Measurements from ENCODE around the gene RPS2. TPM values are rescaled to one million over a fixed set of nuclear protein-coding genes. Genes with fewer than 3 reads are reported as not detected.

Gene RPS2
- total RNA-seq, 1 experiment from 2014 or later, result 3,874 TPM

DNA sequence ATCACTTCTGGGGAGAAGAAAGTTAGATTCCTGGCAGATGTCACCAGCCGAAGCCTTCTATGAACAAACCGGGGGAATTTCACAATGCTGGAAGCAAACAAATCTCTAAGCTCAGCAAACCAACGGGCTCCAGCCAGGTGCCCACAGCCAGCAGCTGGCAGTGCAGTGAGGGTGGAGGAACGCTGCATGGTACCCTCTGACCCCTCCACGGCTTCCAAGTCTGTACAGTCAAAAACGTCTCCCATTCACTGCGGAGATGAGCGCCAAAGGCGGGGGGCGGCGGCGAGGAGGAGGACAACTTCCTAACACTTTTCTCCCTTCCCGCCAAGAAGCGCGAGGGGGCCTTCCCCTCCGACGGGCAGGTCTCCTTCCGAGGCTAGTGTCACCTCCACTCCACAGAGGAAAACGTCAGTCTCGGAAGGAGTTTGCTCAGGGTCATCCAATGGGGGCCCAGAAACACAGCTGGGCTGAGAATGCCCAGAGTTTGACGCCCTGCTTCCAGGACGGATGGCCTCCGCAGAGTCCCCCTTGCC is 44.1 kb upstream of the RPS2 start:
- Histone ChIP-seq H4K91ac (ENCODE audit: insufficient read length, low read depth, low read length) (no peak overlapping the region), H3K23me2 (ENCODE audit: insufficient read length, low read depth, low read length, poor library complexity, severe bottlenecking) (peaks cover 11% of the 10 kb centered on the region), H3K79me2 (ENCODE audit: insufficient read depth, low read length) (peaks cover 26% of the 10 kb centered on the region; the same call in 1 of the 2 replicates), H3K27me3 (ENCODE audit: insufficient read depth, low read length) (no peaks in the 10 kb centered on the region), H2BK15ac (ENCODE audit: low read depth, low read length) (no peak overlapping the region), H2BK120ac (ENCODE audit: low read depth, low read length, poor library complexity, severe bottlenecking) (no peak overlapping the region), H3K27ac (ENCODE audit: insufficient read length, low read depth, low read length) (no peak overlapping the region), H2AK5ac (ENCODE audit: insufficient read length, low read length) (no peak overlapping the region), H2BK12ac (ENCODE audit: insufficient read length, low read depth, low read length) (no peak overlapping the region), H4K8ac (replicated peaks; ENCODE audit: insufficient read length, low read depth, low read length) (no peak overlapping the region), H3K9ac (ENCODE audit: extremely low read depth, insufficient read length, low read length) (peak overlapping the region; percentile 77), H3K14ac (ENCODE audit: insufficient read depth, low read length) (no peak overlapping the region), H3K79me1 (ENCODE audit: insufficient read depth, low read depth, low read length, poor library complexity, severe bottlenecking) (peaks cover 21% of the 10 kb centered on the region), H3K18ac (ENCODE audit: insufficient read length, low read depth, low read length) (no peak overlapping the region), H3K9me3 (ENCODE audit: control insufficient read depth, low read depth, low read length) (no peaks in the 10 kb centered on the region), H3T11ph (ENCODE audit: low read length) (no peak overlapping the region), H3K4me2 (ENCODE audit: insufficient read depth, insufficient read length, low read length) (peak overlapping the region; percentile 73), H3K4me1 (ENCODE audit: insufficient read depth, low read length) (peaks cover 6% of the 10 kb centered on the region; the same call in 1 of the 2 replicates), H3K23ac (ENCODE audit: insufficient read length, low read depth, low read length) (no peak overlapping the region), H3K56ac (ENCODE audit: insufficient read length, low read depth, low read length) (no peak overlapping the region), H2BK5ac (ENCODE audit: insufficient read length, low read length) (no peak overlapping the region), H3K4ac (ENCODE audit: low read depth, low read length) (no peak overlapping the region), H4K5ac (ENCODE audit: insufficient read length, low read depth, low read length) (no peak overlapping the region), H4K20me1 (ENCODE audit: control insufficient read depth, insufficient read depth, insufficient read length) (no peaks in the 10 kb centered on the region), H2BK20ac (ENCODE audit: low read depth, low read length, poor library complexity, severe bottlenecking) (no peak overlapping the region), H2AFZ (ENCODE audit: low read length) (no peak overlapping the region)
- DNase-seq, result no peak
- Mint-ChIP-seq H3K27me3 (ENCODE audit: low read depth) (no peaks in the 10 kb centered on the region; the same call in 1 of the 2 replicates), H3K27ac (no peak overlapping the region; a peak in 1 of 7 replicates), H3K36me3 (ENCODE audit: insufficient read depth in 1 of 3, low read depth in 3 of 3) (peaks cover 5 to 16% (median 12%) of the 10 kb centered on the region in 3 experiments), H3K4me3 (peak overlapping the region; percentile 78 to 81), H3K9me3 (no peaks in the 10 kb centered on the region; a peak in 1 of 5 replicates), H3K4me1 (peaks cover 22 to 36% of the 10 kb centered on the region in 2 experiments)
- WGBS (ENCODE audit: extremely low coverage, insufficient read length, low lambda C conversion rate), result no CpG with 5 or more reads among the region's 23 CpGs
- TF ChIP-seq, protein P1, sequence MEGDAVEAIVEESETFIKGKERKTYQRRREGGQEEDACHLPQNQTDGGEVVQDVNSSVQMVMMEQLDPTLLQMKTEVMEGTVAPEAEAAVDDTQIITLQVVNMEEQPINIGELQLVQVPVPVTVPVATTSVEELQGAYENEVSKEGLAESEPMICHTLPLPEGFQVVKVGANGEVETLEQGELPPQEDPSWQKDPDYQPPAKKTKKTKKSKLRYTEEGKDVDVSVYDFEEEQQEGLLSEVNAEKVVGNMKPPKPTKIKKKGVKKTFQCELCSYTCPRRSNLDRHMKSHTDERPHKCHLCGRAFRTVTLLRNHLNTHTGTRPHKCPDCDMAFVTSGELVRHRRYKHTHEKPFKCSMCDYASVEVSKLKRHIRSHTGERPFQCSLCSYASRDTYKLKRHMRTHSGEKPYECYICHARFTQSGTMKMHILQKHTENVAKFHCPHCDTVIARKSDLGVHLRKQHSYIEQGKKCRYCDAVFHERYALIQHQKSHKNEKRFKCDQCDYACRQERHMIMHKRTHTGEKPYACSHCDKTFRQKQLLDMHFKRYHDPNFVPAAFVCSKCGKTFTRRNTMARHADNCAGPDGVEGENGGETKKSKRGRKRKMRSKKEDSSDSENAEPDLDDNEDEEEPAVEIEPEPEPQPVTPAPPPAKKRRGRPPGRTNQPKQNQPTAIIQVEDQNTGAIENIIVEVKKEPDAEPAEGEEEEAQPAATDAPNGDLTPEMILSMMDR (conservative IDR thresholded peaks at IDR 0.05), result no peak

Data from H9 (cell line).